ENCODE results near the gene POP7. TPM values are rescaled to one million over a fixed set of nuclear protein-coding genes. Genes with fewer than 3 reads are reported as not detected.

POP7 gene
- total and polyA plus RNA-seq, 2 of the 4 experiments (the other 2 are of a cell fraction), result 14.9 to 38.0 TPM

DNA sequence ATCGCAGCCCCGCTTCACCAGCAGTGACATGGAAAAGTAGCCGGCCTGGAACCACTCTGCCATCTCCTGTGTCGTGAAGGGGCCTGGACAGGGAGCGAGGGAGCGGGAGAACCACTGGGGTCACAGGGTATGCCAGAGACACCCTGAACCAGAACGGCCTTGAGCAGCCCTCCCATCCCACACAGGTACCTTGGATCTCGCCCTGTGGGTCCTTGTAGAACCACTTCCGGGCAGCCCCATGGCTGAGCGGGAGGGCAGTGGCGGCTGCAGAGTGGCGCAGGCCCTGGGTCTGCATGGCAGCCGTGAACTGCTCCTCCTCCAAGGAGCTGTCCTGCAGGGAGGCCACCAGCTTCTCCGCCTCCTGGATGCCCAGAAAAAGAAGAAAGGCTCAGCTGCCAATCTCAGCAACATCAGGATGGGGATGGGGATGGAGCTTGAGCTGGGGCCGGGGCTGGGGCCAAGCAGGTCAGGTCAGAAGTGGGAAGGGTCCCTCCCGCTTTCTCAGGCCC lies 21.3 kb upstream of the POP7 start:
- no peak overlapping the region for H3K18ac ChIP-seq (ENCODE audit: low read depth, low read length)
- H3K36me3 ChIP-seq (ENCODE audit: control insufficient read depth, insufficient read depth, low read length), result peaks cover 85% of the 10 kb centered on the region
- H2BK15ac ChIP-seq (ENCODE audit: low read depth, low read length), result no peak overlapping the region
- H3K4me1 ChIP-seq (ENCODE audit: control insufficient read depth, insufficient read depth, low read length), result peaks cover 11% of the 10 kb centered on the region
- H3K14ac ChIP-seq (replicated peaks; ENCODE audit: low read depth, low read length), result no peak overlapping the region
- H3K23ac ChIP-seq (ENCODE audit: low read depth, low read length), result no peak overlapping the region
- dilution Hi-C loops (cut with HindIII; ENCODE audit: low sequenced_read_pairs, unreplicated experiment), result no loop called here
- H3K56ac ChIP-seq (ENCODE audit: extremely low read depth, insufficient read depth, low read length), result no peak overlapping the region
- intact Hi-C loops (cut with micrococcal nuclease), result no loop called here
- ChIA-PET POLR2A (ENCODE audit: unreplicated experiment) (no interaction called here), CTCF (interaction anchor here (1.2 kb wide), 1 partner anchor 21 kb away, joined by 3 read pairs; the partner anchor contains the start of gene POP7)
- H3K4ac ChIP-seq (ENCODE audit: low read depth, low read length), result no peak overlapping the region
- H2AK9ac ChIP-seq (replicated peaks; ENCODE audit: low read depth, low read length, poor library complexity), result no peak overlapping the region
- no peak for DNase-seq
- H3K79me1 ChIP-seq (ENCODE audit: low read depth in 1 of 2, low read length in 2 of 2), result peaks cover 7 to 35% of the 10 kb centered on the region in 2 experiments
- H2BK20ac ChIP-seq (ENCODE audit: low read depth, low read length), result no peak overlapping the region
- 94% methylated on average over 6 of the region's 16 CpGs; no CpG with 5 or more reads in 1 of the 2 experiments for WGBS, 2 experiments (ENCODE audit: extremely low coverage in 2 of 2, insufficient read length in 1 of 2)
- no peak overlapping the region for H4K5ac ChIP-seq (ENCODE audit: low read depth, low read length)
- no peak overlapping the region for H2AFZ ChIP-seq (replicated peaks; ENCODE audit: low read length, poor library complexity)
- TF ChIP-seq, protein P1, sequence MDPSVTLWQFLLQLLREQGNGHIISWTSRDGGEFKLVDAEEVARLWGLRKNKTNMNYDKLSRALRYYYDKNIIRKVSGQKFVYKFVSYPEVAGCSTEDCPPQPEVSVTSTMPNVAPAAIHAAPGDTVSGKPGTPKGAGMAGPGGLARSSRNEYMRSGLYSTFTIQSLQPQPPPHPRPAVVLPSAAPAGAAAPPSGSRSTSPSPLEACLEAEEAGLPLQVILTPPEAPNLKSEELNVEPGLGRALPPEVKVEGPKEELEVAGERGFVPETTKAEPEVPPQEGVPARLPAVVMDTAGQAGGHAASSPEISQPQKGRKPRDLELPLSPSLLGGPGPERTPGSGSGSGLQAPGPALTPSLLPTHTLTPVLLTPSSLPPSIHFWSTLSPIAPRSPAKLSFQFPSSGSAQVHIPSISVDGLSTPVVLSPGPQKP (IDR thresholded peaks at IDR 0.05; ENCODE audit: borderline replicate concordance, low read depth, low read length), result no peak
- TF ChIP-seq MXI1 (IDR thresholded peaks at IDR 0.05; ENCODE audit: borderline replicate concordance, low read depth, low read length) (no peak), MAZ (IDR thresholded peaks at IDR 0.05; ENCODE audit: borderline replicate concordance, low read depth, low read length) (no peak), MAFK (IDR thresholded peaks at IDR 0.05; ENCODE audit: low read depth, low read length) (no peak), FOS (IDR thresholded peaks at IDR 0.05; ENCODE audit: low read depth, low read length) (no peak), SMC3 (IDR thresholded peaks at IDR 0.05; ENCODE audit: low read depth, low read length) (no peak), RFX5 (IDR thresholded peaks at IDR 0.05; ENCODE audit: low read depth, low read length) (no peak), NFE2L2 (IDR thresholded peaks at IDR 0.05; ENCODE audit: low read depth, low read length) (no peak), RAD21 (IDR thresholded peaks at IDR 0.05; ENCODE audit: low read length) (no peak), CEBPB (IDR thresholded peaks at IDR 0.05; ENCODE audit: low read depth, low read length) (no peak), RCOR1 (IDR thresholded peaks at IDR 0.05; ENCODE audit: insufficient replicate concordance, low read length) (no peak)
- TF ChIP-seq, protein P2, sequence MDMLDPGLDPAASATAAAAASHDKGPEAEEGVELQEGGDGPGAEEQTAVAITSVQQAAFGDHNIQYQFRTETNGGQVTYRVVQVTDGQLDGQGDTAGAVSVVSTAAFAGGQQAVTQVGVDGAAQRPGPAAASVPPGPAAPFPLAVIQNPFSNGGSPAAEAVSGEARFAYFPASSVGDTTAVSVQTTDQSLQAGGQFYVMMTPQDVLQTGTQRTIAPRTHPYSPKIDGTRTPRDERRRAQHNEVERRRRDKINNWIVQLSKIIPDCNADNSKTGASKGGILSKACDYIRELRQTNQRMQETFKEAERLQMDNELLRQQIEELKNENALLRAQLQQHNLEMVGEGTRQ (IDR thresholded peaks at IDR 0.05; ENCODE audit: low read depth, low read length), result no peak
- TF ChIP-seq, protein P3, sequence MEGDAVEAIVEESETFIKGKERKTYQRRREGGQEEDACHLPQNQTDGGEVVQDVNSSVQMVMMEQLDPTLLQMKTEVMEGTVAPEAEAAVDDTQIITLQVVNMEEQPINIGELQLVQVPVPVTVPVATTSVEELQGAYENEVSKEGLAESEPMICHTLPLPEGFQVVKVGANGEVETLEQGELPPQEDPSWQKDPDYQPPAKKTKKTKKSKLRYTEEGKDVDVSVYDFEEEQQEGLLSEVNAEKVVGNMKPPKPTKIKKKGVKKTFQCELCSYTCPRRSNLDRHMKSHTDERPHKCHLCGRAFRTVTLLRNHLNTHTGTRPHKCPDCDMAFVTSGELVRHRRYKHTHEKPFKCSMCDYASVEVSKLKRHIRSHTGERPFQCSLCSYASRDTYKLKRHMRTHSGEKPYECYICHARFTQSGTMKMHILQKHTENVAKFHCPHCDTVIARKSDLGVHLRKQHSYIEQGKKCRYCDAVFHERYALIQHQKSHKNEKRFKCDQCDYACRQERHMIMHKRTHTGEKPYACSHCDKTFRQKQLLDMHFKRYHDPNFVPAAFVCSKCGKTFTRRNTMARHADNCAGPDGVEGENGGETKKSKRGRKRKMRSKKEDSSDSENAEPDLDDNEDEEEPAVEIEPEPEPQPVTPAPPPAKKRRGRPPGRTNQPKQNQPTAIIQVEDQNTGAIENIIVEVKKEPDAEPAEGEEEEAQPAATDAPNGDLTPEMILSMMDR (conservative IDR thresholded peaks at IDR 0.05; ENCODE audit: low read depth, low read length), result no peak
- H3K9me1 ChIP-seq (ENCODE audit: insufficient read depth, low read length), result no peaks in the 10 kb centered on the region
- H3K27me3 ChIP-seq (ENCODE audit: control insufficient read depth, insufficient read depth, low read length), result no peaks in the 10 kb centered on the region
- H3K4me2 ChIP-seq (ENCODE audit: low read depth, low read length), result no peak overlapping the region
- in situ Hi-C loops (cut with MboI; ENCODE audit: low sequenced_read_pairs), result no loop called here
- H3K9me3 ChIP-seq (ENCODE audit: control insufficient read depth, insufficient read depth, low read length), result no peaks in the 10 kb centered on the region
- H4K91ac ChIP-seq (ENCODE audit: insufficient read depth, low read depth, low read length), result no peak overlapping the region
- no peak overlapping the region for H2BK5ac ChIP-seq (ENCODE audit: low read depth, low read length, poor library complexity, severe bottlenecking)
- no peak overlapping the region for H3K9ac ChIP-seq (ENCODE audit: low read depth, low read length)
- H4K8ac ChIP-seq (ENCODE audit: low read depth in 2 of 2, low read length in 2 of 2), result no peak overlapping the region
- H2AK5ac ChIP-seq (ENCODE audit: low read depth, low read length), result no peak overlapping the region
- ATAC-seq (ENCODE audit: low read depth), result no peak
- H4K20me1 ChIP-seq (ENCODE audit: insufficient read depth, low read length), result peaks cover 46% of the 10 kb centered on the region
- BruUV-seq (replicated peaks), result no TSS peak
- no peak overlapping the region for H2BK120ac ChIP-seq (ENCODE audit: low read depth, low read length)
- H3K4me3 ChIP-seq (ENCODE audit: insufficient read depth, low read depth, low read length), result no peak overlapping the region
- no peak overlapping the region for H3K27ac ChIP-seq (ENCODE audit: insufficient read depth, low read length)

All from IMR-90 (cell line).